Endothelial cell (in vitro differentiated cells): Measurements from ENCODE around the gene RRP12. TPM values are rescaled to one million over a fixed set of nuclear protein-coding genes. Genes with fewer than 3 reads are reported as not detected.
"Not testable (repeated sequence)": the region's sequence is repeated elsewhere in the genome, so short reads cannot be mapped to it uniquely, and the experiment has no call there.

ENCODE experiments used
- DNase-seq: peaks from one replicate; pipeline ENCODE4 v3.0.0; 2021; ENCODE audit warnings: low spot score
- H3K27ac Mint-ChIP-seq: one replicate; pipeline ENCODE4 v1.8.0; 2021; ENCODE audit warnings: mixed read lengths, inconsistent platforms; ENCODE audit not compliant: unreplicated experiment
- H3K27me3 Mint-ChIP-seq: one replicate; pipeline ENCODE4 v1.8.0; 2021; ENCODE audit warnings: mild to moderate bottlenecking, moderate library complexity, mixed read lengths, inconsistent platforms; ENCODE audit not compliant: unreplicated experiment
- H3K36me3 Mint-ChIP-seq: one replicate; pipeline ENCODE4 v1.8.0; 2021; ENCODE audit warnings: mild to moderate bottlenecking, low read depth, mixed read lengths, inconsistent platforms; ENCODE audit not compliant: unreplicated experiment
- H3K4me1 Mint-ChIP-seq: one replicate; pipeline ENCODE4 v1.8.0; 2021; ENCODE audit warnings: mild to moderate bottlenecking, mixed read lengths, inconsistent platforms; ENCODE audit not compliant: unreplicated experiment
- H3K4me3 Mint-ChIP-seq: one replicate; pipeline ENCODE4 v1.8.0; 2021; ENCODE audit warnings: mild to moderate bottlenecking, mixed read lengths, inconsistent platforms; ENCODE audit not compliant: unreplicated experiment
- H3K9me3 Mint-ChIP-seq: one replicate; pipeline ENCODE4 v1.8.0; 2021; ENCODE audit warnings: mixed read lengths, inconsistent platforms; ENCODE audit not compliant: unreplicated experiment
- total RNA-seq: library from RNA; stranded (reverse); fragmentation: NEBNext Ultra II Directional; extraction: Animal tissue kit (Norgen Biotek cat#: 25700); gene quantifications from one replicate; pipeline ENCODE4 v1.2.1, GENCODE V29; 2021; ENCODE audit not compliant: unreplicated experiment
- TF ChIP-seq, protein P1 (sequence below): fragments of 200-600 bp; sonication (generic); IDR thresholded peaks from one replicate; pipeline ENCODE4 v1.5.0; 2021; ENCODE audit warnings: antibody characterized with exemption; ENCODE audit not compliant: unreplicated experiment

Gene RRP12
- total RNA-seq, 1 donor from 2014 or later = 19.5 TPM

DNA sequence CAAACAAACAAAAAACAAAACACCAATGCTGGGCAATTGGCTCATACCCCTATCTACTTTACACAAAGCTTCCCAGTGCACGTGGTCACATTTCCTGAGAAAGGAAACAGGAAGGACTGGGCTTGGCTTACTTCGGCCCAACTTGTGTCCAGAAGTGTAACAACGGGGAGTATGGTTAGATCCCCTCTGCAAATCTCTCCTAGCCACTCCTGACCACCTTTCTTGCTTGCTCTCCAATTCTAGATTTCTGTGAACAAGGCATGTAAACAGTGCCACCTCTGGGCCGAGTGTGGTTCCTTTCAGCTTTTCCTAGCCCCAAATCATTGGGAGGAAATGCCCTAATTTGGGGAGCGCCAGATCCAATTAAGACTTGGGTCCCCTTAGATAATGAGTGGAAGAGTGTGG is 45.6 kb downstream of the RRP12 start:
- Mint-ChIP-seq H3K4me1 (peaks cover 13% of the 10 kb centered on the region), H3K9me3 (no peaks in the 10 kb centered on the region), H3K27ac (peak overlapping the region; percentile 92), H3K27me3 (peaks cover 5% of the 10 kb centered on the region), H3K36me3 (peaks cover 5% of the 10 kb centered on the region), H3K4me3 (peak overlapping the region; percentile 66)
- TF ChIP-seq, protein P1, sequence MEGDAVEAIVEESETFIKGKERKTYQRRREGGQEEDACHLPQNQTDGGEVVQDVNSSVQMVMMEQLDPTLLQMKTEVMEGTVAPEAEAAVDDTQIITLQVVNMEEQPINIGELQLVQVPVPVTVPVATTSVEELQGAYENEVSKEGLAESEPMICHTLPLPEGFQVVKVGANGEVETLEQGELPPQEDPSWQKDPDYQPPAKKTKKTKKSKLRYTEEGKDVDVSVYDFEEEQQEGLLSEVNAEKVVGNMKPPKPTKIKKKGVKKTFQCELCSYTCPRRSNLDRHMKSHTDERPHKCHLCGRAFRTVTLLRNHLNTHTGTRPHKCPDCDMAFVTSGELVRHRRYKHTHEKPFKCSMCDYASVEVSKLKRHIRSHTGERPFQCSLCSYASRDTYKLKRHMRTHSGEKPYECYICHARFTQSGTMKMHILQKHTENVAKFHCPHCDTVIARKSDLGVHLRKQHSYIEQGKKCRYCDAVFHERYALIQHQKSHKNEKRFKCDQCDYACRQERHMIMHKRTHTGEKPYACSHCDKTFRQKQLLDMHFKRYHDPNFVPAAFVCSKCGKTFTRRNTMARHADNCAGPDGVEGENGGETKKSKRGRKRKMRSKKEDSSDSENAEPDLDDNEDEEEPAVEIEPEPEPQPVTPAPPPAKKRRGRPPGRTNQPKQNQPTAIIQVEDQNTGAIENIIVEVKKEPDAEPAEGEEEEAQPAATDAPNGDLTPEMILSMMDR = no peak
- DNase-seq = peak; percentile 42

DNA sequence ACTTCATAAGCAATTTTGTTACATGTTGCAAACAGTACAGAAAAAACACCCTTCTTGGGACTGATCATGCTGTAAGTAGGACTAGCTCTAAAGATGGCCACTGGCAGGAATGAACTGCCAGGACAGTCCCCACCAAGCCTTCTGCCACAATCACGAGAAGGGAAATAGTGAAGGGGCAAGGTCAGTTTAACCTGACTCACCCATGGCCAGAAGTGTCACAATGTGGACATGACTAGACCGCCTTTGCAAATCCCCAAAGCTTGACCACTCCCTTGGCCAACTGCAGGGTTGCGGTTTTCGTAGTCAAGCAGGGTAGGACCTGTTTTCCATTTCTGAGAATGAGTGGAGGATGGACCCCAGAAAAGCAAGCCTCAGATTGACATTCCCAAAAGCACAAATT is 47.2 kb downstream of the RRP12 start:
- peak overlapping the region; percentile 48 for H3K27ac Mint-ChIP-seq
- peaks cover 6% of the 10 kb centered on the region for H3K27me3 Mint-ChIP-seq
- TF ChIP-seq, protein P1 = no peak
- DNase-seq = no peak
- peaks cover 5% of the 10 kb centered on the region for H3K36me3 Mint-ChIP-seq
- H3K9me3 Mint-ChIP-seq = no peaks in the 10 kb centered on the region
- H3K4me3 Mint-ChIP-seq = no peak overlapping the region
- peaks cover 13% of the 10 kb centered on the region for H3K4me1 Mint-ChIP-seq

DNA sequence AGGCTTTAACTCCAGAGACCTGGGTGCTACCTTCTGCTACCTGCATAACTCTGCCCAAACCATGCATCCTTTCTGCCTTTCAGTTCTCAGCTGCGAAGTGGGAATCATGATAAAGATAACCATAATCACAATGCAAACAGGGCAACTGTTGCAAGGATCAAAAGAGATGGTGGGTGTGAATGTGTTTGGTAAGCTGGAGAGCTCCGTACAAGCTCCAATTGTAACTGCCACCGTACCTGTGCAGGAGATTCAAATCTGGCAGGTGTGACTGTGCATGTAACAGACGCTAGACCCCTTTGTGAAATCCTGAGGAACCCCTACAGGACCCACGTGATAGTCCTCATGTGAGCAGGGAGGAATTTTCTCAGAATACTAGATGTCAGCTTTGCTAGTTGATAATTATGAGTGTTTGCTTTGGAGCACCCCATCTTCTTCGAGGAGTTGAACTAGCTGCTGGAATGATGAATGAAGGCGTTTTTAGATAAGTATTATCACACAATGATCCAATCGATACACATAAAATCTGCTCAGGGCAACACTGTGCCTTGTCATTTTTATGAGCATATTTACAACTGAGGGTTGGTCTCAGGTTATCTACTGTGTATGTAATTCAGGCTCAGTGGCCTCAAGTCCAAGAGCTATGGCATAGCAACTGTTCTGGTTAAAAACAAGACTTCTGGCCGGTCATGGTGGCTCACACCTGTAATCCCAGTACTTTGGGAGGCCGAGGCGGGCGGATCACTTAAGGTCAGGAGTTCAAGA is 51.2 kb downstream of the RRP12 start:
- Mint-ChIP-seq H3K4me3 (no peak overlapping the region), H3K4me1 (no peaks in the 10 kb centered on the region), H3K36me3 (no peaks in the 10 kb centered on the region), H3K9me3 (no peaks in the 10 kb centered on the region), H3K27me3 (peaks cover 6% of the 10 kb centered on the region), H3K27ac (no peak overlapping the region)
- TF ChIP-seq, protein P1 = no peak
- DNase-seq = no peak

DNA sequence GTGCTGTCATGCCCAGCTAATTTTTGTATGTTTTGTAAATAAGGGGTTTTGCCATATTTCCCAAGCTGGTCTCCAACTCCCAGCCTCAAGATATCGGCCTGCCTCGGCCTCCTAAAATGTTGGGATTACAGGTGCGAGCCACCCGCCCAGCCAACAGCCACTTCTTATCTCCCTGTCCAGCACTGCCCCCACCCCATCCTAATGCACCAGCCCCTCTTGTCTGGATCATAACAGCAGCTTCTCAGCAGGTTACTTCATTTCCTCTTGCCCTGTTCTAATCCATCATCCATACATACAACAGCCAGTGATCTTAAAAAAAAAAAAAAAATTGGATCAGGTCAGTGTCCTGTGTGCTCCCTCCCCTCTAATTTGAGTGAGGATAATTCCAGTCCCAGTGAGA is 53.8 kb downstream of the RRP12 start:
- no peak overlapping the region for H3K4me3 Mint-ChIP-seq
- H3K27ac Mint-ChIP-seq = peak overlapping the region; percentile 2
- H3K36me3 Mint-ChIP-seq = no peaks in the 10 kb centered on the region
- DNase-seq = no peak
- peaks cover 10% of the 10 kb centered on the region for H3K27me3 Mint-ChIP-seq
- no peaks in the 10 kb centered on the region for H3K4me1 Mint-ChIP-seq
- no peaks in the 10 kb centered on the region for H3K9me3 Mint-ChIP-seq
- TF ChIP-seq, protein P1 = no peak

DNA sequence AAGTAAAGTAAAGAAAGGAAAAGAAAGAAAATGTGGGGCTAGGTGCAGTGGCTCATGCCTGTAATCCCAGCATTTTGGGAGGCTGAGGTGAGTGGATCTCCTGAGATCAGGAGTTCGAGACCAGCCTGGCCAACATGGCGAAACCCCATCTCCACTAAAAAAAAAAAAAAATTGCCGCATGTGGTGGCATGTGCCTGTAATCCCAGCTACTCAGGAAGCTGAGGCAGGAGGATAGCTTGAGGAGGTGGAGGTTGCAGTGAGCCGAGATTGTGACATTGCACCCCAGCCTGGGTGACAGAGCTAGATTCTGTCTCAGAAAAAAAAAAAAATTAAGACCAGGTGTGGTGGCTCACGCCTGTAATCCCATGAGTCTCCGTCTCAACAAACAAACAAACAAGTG is 57.5 kb downstream of the RRP12 start:
- H3K4me3 Mint-ChIP-seq, H3K27me3 Mint-ChIP-seq, H3K4me1 Mint-ChIP-seq, H3K36me3 Mint-ChIP-seq, DNase-seq, H3K9me3 Mint-ChIP-seq, H3K27ac Mint-ChIP-seq: not testable (repeated sequence)
